ENCODE measurements around the gene HES1.
"Not testable (repeated sequence)": the region's sequence is repeated elsewhere in the genome, so short reads cannot be mapped to it uniquely, and the experiment has no call there.

The HES1 gene

DNA sequence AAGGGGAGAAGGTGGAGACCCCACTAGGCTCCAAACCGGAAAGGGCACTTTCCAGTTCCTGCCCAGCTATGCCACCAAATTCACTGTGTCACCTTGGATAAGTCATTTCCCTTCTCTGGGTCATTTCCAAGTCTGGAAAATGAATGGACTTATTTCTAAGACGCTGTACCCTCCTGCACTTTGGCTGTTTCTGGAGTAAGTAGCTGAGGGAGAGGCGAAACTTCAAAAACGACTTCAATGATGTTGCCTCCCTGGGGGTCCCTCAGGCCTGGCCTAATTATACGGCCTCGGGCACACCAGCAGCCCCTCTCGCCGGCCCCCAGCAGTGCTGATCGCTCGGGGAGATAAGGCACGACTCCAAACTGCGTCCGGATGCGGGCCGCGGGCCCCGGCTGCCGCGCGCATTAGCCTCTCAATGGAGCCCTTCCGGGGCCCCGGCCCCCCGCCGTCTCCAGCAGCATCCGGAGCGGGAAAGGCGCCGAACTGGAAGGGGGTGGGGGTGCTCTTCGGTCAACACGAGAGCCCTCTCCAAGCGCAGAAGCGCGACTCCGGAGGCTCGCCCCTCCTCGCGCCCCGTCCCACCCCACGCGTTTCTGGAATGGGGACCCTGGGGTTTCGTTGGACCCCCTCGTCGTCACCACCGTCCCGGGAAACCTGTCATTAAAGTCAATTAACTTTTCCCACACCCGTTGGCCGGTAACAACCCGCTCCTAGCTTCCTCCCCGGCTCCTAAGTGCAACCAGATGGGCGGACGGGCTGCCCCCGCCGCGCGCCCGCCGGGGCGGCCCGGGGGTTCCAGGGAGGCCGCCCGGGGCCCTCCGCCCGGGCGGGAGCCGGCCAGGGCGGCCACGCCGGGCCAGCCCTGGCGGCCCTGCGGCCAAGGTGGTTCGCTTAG lies 4.8 kb downstream of the HES1 start:
- DNase-seq (ENCODE audit: low read depth in 2 of 2), result no peak

DNA sequence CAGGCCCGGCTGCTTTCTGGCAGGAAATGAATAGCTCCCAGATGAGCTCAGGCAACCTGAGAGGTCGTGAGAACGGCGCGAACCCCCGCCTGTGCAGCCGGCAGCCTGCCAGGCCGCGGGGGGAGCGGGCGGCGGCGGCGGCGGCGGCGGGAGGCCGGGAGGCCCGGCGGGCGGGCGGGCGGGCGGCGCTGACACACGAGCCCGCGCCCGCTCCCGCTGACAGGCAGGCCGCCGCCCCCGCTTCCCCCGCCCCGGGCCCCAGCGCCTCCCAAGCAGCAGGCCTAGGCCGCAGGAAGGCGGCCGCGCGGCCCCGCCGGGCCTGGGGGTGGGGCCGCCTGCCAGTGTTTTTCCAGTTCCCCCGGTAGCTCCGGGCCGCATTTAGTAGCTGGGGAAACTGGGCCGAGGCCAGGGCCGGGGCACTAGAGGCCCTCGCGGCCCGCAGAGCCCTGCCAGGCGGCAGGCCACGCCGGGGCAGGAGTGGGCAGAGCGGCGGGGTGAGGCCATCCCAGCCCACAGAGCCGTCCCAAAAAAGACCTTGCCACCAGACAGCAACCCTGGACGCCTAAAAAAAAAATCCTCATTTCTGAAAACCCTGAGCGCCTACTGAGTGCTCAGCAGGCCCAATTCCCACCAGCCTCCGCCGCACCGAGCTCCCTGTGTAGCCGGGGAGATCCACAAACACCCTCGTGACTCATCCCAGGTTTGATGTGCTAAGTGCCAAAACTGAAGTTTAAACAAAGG lies 5.6 kb downstream of the HES1 start:
- DNase-seq (ENCODE audit: low read depth in 2 of 2), result peak; percentile 87 to 88

DNA sequence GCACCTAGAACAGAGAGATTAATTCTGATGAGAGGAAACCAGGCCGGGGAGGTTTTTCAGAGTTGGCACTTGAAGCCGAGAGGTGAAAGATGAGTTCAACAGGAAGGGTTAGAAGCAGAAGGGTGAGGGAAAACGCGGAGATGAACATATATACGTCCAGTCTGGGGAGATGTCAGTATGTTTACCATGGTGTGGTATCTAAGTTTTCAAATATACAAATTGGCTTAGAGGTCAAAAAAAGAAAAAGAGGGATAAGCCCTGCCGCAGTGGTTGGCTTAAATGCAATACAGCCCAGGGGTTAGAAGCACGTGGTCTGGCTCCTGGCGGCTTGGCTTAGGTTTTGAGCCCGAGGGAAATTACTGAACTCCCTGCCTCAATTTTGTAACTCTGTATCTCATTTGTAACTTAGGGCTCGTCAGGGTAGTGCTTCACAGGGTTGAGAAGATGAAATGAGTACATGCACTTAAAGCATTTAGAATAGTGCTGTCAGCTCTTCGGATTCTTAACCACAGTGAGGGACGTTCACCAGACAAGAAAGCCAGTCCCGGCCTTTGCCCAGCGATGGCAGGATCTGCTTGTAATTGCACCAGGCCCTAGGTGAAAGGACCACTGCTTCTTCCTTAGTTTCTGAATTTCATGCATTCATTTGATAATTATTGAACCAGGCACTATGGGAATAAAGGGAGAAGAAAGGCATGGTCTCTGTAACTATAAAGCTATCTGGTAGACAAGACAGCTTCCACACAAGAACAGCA lies 6.4 kb downstream of the HES1 start:
- DNase-seq (ENCODE audit: low read depth in 2 of 2), result no peak

DNA sequence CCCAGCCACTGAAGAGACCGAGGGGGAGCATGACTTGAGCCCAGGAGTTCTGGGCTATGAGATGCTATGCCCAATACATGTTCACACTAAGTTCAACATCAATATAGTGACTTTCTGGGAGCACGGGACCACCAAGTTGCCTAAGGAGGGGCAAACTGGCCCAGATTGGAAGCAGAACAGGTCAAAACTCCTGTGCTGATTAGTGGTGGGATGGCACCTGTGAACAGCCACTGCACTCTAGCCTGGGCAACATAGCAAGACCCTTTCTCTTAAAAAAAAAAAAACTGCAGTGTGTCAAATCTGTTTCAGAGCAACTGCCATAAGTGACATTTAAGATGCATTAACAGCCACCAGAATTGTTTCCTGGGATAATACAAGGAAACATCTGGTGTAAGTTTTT lies 9.8 kb downstream of the HES1 start:
- no peak for DNase-seq (ENCODE audit: low read depth in 2 of 2)

DNA sequence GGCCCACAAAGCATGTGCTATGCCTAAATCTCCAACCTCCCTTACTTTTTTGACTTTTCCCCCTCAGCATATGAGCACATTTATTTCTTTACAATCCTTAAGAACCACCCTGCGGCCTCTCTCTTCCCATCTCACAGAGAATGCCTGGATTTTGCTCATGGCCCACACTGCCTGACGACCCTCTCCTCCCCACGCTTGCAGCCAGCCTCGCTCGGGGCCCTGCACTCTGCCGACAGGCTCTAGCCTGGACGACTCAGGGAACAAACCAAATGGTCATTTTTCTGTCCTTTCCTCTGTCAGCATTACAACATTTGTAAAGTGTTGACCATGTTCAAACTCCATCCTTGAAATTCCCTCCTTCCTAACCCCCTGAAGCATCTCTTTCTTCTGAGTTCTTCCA lies 11.7 kb downstream of the HES1 start:
- DNase-seq (ENCODE audit: low read depth in 2 of 2), result no peak

DNA sequence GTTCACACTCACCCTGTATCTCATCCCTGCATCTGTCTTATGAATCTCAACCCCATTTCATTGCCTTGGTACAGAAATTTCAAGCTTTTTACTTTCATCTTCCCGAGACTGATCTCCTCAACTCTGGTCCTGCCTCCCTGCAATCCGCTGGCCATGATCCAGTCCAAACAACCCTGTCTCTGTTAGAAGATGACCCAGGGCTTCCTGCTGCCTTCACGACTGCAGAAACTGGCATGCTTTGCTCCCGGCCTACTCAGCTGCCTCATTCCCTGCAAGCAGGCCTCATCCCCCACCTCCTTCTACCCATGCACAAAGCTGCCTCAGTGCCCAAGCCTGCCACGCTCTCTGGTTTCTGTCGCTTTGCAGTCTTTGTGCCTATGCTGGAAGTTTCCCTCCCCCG lies 12.4 kb downstream of the HES1 start:
- no peak for DNase-seq (ENCODE audit: low read depth in 2 of 2)

DNA sequence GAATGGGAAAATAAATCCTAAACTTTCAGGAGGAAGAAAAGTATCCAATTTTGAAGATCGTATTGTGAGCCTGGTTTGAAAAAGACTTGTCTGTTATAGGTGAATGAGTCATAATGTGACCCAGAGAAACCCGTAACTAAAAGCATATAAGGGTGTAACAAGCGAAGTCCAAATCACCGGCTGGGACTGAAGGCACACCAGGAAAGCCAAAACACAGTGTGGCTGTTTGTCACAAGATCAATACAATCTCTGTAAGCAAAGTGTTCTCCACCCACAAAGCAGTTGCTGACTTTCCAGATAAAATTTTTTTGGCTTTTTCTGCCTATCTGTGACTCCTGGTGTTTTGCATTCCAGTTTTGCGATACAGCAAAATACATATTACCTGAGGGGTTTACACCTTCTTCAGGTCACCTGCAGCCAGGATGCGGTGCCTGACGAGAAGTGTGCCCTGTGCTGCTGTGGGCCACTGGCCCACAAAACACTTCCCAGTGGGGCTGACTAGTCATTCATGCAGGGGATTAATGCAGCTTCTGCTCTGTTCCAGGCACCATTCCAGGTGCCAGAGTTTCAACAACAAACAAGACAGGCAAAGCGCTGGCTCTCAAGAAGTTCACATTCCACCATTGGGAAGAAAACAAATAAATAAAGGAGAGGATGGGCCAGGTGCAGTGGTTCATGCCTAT lies 14.4 kb downstream of the HES1 start:
- DNase-seq (ENCODE audit: low read depth in 2 of 2), result no peak

DNA sequence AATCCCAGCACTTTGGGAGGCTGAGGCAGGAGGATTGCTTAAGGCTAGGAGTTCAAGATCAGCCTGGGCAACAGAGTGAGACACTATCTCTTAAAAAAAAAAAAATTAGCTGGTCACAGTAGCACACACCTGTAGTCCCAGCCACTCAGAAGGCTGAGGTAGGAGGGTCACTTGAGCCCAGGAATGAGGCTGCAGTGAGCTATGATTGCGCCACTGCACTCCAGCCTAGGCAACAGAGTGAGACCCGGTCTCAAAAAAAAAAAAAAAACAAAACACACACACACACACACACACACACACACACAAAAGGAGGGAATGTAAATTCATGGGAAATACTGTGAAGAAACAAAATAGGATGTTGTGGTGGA lies 15.0 kb downstream of the HES1 start:
- DNase-seq (ENCODE audit: low read depth in 2 of 2), result not testable (repeated sequence)

DNA sequence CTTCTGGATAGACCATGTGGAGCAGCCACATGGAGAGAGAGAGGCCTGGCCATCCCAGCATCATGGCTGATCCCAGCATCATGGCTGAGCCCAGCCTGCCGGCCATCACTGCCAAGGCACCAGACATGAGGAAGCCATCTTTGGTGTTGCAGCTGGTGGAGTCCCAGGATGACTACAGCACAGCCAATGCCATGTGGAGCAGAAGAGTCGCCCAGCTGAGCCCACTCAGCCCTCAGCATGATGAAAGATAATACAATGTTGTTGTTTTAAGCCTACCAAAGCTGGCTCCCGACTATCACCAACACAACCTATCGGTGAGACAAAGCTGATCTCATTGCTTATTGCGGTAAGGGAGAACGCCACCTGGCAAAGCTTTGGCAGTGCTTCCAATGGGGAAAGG lies 18.4 kb downstream of the HES1 start:
- DNase-seq (ENCODE audit: low read depth in 2 of 2), result no peak

DNA sequence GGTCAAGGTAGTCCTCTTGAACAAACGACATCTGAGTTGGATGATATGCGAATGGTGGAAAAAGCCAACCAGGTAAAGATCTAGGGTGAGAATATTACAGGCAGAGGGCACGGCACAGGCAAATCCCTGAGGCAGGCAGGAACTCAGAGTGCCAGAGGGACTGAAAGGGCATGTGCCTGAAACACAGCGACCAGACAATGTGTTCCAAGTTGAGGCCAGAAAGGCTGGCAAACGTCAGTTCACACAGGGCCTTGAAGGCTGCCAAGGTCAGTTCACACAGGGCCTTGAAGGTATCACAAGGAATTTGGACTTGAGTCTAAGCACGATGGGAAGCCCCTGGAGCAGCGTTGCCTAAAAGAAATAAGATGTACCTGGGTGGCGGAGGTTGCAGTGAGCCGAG lies 20.1 kb downstream of the HES1 start:
- no peak for DNase-seq (ENCODE audit: low read depth in 2 of 2)

DNA sequence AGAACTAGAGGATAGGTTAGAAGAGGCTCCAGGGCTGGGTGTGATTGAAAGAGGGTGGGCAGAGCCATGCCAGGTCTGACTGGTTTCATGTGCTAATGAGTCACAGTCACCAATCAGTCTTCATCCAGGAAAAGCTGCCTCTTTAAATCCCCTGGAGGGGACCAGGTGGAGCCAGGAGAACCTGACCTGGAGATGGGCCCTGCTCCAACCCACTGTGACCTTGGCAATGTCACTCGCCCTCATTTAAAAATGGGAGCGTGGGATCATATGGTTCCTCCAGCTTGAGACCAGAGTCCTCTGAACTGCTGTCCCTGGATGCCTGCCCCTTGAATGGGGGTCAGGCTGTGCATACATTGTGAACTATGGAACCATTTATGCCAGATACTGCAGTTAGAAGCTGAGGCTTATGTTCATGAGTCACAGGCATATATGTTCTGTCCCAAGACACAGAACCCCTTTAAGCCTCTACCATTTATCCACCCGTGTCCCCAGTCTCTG lies 23.0 kb downstream of the HES1 start:
- no peak for DNase-seq (ENCODE audit: low read depth in 2 of 2)

DNA sequence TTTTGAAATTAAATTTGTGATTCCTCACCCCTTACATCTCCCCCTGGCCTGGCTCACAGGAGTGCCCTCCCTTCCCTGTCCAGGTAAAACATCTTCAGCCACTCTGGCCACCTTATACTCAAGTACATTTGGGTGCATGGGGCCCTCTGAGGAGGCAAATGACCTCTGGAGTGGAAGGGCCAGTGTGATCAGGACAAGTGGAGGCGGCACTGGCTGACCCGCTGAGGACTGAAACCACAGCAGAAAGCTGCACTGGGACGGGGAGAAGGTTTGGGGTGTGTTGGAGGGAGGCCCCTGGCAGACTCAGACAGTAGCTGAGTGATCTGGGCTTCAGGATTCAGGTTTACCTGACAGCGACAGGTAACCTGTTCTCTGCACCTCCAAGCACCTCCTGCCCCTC lies 24.2 kb downstream of the HES1 start:
- no peak for DNase-seq (ENCODE audit: low read depth in 2 of 2)

DNA sequence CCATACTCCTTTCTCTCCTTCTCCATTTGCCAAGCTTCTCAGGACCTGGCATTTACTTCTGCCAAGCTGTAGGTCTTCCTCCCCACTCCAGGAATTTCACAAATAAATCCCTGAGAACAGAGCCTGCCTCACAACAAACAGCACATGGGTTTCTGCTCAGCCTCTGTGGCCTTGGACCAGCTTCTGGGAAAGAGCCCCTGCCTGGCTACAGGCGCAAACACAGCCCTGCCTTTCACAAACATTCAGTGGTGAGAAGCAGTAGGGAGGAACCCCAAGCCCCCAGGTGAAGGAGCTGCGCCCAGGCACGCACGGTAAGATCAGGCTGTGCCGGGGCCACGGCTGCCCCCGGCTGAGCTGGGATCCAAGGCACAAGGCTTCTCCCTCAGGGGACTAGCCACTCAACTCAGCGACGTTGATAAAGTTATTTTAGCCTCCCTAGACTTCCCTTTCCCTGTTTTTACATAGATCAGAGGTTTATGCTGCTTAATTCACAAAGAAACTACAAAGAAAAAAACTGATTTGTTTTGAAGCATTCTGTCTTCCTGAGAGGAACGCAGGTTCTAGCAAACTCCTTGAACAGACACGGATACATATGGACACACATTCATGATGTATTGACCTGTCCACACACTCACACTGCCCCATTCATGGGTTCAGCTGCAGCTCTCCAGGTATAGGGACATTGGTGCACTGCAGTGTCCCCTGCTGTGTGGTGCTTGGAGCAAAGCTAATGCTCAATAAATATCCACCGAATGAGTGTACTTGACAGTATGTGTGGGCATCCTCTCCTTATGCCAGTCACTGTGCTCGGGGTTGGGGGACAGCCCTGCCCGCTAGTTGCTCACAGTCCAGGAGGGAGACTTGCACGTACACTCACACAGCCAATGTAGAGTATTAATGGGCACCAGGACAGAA lies 25.4 kb downstream of the HES1 start:
- no peak for DNase-seq (ENCODE audit: low read depth in 2 of 2)

DNA sequence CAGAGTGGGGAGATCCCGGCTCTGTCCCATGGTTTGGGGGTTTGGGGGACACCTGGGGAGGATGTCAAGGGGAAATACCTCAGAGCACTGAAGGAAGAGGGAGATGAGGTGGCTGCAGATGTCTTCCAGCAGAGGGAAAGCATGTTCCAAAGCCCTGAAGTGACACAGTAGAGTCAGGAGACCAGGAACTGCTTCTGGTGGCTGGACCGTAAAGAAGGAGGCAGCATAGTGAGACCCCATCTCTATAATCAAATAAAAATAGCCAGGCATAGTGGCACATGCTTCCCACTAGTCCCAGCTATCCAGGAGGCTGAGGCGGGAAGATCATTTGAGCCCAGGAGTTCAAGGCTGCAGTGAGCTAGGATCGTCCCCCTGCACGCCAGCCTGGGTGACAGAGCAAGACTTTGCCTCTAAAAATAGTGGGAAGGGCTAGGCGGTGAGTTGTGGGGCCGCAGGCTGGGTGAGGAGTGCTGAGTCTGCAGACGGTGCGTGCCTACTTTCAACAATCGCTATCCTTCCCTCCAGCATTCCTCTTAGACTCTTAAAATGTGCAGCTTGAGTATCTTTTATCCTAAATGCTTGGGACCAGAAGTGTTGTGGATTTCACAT lies 26.2 kb downstream of the HES1 start:
- no peak for DNase-seq (ENCODE audit: low read depth in 2 of 2)

DNA sequence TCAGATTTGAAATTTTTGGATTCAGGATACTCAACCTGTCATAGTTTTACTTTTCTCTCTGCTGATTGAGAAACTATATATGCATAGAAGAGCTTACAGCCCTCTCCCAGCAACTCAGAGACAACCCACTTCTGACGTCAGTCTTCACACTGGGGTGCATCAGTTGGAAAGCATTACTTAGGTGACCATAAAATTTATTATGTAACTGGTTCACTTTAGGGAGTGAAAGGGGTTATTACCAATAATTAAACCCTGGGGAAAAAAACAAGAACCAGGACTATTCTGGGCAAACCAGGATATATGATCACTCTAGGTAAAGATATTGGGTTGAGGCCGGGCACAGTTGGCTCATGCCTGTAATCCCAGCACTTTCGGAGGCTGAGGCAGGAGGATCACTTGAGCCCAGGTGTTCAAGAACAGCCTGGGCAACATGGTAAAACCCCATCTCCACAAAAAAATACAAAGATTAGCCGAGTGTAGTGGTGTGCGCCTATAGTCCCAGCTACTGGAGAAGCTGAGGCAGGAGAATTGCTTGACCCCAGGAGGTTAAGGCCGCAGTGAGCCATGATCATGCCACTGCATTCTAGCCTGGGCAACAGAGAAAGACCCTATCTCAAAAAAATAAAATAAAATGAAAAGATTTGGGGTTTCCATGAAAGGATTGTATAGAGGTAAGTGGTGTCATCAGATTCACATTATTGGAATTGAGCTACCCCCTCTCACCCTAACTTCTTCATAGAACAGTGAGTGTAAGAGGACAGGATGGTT lies 27.1 kb downstream of the HES1 start:
- DNase-seq (ENCODE audit: low read depth in 2 of 2), result no peak

DNA sequence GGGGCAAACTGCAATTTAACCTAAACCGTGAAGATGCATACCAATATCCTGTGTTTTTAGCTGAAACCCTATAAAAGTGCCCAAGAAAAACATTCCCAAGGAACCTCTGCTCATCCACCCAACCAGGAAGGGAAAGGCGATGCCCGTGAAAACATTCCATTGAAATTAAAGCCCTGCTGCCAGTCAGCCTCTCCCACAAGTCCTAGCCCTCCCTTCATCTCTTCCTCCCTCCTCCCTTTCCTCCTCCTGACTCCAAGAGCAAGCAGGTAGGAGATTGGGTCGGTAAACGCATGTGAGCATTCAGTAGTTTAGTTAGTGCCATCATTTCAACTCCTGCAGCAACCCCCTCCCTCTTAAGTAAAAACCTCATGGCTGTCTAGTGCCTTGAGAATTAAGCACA lies 27.7 kb downstream of the HES1 start:
- DNase-seq (ENCODE audit: low read depth in 2 of 2), result no peak

DNA sequence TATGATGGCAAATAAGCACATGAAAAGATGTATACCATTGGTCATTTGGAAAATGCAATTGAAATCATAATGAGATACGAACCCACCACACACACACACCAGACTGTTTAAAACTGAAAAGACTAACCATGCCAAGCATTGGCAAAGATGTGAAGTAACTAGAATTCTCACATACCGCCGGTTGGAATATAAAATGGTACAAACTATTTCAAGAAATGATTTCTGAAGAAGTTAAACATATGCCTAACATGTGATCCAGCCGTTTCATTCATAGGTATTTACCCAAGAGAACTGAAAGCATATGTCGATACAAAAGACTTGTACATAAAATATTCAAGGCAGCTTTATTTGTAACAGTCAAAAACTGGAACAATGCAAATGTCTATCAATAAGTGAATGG lies 28.9 kb downstream of the HES1 start:
- no peak for DNase-seq (ENCODE audit: low read depth in 2 of 2)

DNA sequence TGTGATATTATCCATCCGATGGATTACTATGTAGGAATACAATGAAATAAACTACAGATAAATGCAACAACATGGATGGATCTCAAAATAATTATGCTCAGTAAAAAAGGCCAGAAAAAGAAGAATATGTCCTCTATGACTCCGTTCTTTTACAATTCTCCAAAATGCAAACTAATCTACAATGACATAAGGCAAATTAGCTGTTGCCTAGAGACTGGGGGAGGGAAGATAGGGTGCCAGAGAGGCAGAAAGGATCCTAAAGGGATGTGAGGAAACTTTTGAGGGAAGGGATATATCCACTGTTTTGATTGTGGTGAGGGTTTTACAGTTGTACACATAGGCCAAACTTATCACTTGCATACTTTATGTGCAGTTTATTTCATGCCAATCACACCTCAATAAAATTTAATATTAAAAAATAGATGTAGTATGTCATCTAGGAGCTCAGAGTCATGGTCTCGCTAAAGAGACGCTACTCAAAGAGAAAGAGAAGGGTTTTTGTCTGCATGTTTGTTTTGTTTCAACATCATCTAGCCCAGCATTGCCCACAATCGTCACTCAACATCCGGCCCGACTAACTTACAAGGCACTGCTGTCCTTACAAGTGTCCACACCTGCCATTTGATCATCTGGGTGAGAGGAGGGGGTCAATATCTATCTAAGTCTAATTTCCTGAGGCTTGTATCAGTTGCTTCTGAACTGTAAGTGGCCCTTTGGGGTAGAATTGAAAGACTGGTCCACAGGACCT lies 29.5 kb downstream of the HES1 start:
- no peak for DNase-seq (ENCODE audit: low read depth in 2 of 2)
